Activated CD4-positive, alpha-beta T cell treated with anti-CD3 and anti-CD28 coated beads for 36 hours (primary cell): ENCODE data around the gene CR1L. TPM values are rescaled to one million over a fixed set of nuclear protein-coding genes. Genes with fewer than 3 reads are reported as not detected.

ENCODE experiments used
- ATAC-seq: fragments of 200-7000 bp; cut with Tn5 transposase; one replicate; pipeline ENCODE4 v1.10.0; 2021; ENCODE audit warnings: mild to moderate bottlenecking, moderate library complexity
- CTCF ChIA-PET: fragments of 350-600 bp; sonication (Branson Sonifier 250); formaldehyde crosslinking; loops from one replicate; lab custom pipeline; 2021; ENCODE audit warnings: antibody characterized with exemption; lab: Charles Lee
- POLR2A ChIA-PET: fragments of 350-600 bp; sonication (Branson Sonifier 250); formaldehyde crosslinking; loops from one replicate; lab custom pipeline; 2021; ENCODE audit warnings: antibody characterized with exemption, inconsistent platforms; lab: Charles Lee
- DNase-seq: peaks from one replicate; pipeline ENCODE4 v3.0.0-alpha.2; 2020
- H3K27ac Mint-ChIP-seq: one replicate; pipeline ENCODE4 v1.8.0; 2021; ENCODE audit warnings: mixed read lengths
- H3K27me3 Mint-ChIP-seq: one replicate; pipeline ENCODE4 v1.8.0; 2021; ENCODE audit warnings: mixed read lengths
- H3K36me3 Mint-ChIP-seq: one replicate; pipeline ENCODE4 v1.8.0; 2021; ENCODE audit warnings: low read depth, mixed read lengths
- H3K4me1 Mint-ChIP-seq: one replicate; pipeline ENCODE4 v1.8.0; 2021; ENCODE audit warnings: mixed read lengths
- H3K4me3 Mint-ChIP-seq: one replicate; pipeline ENCODE4 v1.8.0; 2021; ENCODE audit warnings: mild to moderate bottlenecking, moderate library complexity, mixed read lengths
- H3K9me3 Mint-ChIP-seq: one replicate; pipeline ENCODE4 v1.8.0; 2021; ENCODE audit warnings: low read depth, mixed read lengths
- intact Hi-C, 2 experiments: fragments of 100-400 bp; cut with DNase I in 1 of 2; cut with micrococcal nuclease in 1 of 2; formaldehyde crosslinking; loops; one replicate each; pipeline versions ENCODE4 v1.14.2 to v1.15.1; 2022 to 2024; cut with DNase I, micrococcal nuclease
- total RNA-seq, 2 experiments: library from RNA; stranded (reverse); gene quantifications; one replicate each; pipeline ENCODE4 v1.2.3, GENCODE V29; 2021

CR1L gene
- total RNA-seq, 2 experiments from 2014 or later = not detected

DNA sequence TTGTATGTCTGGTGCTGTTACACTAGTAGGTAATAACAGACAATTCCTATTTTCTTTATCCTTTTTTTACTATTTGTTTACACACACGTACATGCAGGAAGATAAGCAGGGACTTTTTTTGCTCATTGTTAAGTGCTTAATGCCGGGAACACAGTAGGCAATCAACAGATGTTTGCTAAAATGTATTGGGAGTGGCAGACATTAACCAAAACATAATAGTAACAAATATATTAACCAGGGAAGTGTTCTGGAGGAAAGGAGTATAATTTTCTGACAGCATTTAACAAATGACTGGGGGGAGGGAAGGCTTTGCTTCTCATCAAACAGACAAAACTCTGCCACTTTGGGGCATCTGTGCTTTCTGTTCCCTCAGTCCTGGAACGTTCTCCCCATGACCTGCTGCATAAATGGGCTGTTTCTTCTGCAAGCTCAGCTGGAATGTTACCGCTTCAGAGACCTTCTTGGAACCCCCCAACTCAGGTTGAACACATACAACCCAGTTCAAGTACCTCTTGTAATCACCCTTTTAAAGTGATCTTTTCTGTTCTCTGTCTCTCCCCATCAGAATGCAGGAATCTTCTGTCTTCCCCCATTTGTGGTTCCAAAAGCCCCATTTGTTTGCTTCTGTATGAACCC lies 2.1 kb downstream of the CR1L start:
- Mint-ChIP-seq H3K9me3 (no peaks in the 10 kb centered on the region), H3K27ac (no peak overlapping the region), H3K36me3 (no peaks in the 10 kb centered on the region), H3K4me3 (no peak overlapping the region), H3K4me1 (peaks cover 14% of the 10 kb centered on the region), H3K27me3 (peaks cover 13% of the 10 kb centered on the region)
- intact Hi-C loops = loop anchor here in 1 of 2 experiments (5.0 kb wide), 1 partner anchor 440 kb away; no protein-coding TSS in a partner anchor
- ChIA-PET POLR2A (no interaction called here), CTCF (no interaction called here)
- no peak for DNase-seq
- ATAC-seq = no peak

DNA sequence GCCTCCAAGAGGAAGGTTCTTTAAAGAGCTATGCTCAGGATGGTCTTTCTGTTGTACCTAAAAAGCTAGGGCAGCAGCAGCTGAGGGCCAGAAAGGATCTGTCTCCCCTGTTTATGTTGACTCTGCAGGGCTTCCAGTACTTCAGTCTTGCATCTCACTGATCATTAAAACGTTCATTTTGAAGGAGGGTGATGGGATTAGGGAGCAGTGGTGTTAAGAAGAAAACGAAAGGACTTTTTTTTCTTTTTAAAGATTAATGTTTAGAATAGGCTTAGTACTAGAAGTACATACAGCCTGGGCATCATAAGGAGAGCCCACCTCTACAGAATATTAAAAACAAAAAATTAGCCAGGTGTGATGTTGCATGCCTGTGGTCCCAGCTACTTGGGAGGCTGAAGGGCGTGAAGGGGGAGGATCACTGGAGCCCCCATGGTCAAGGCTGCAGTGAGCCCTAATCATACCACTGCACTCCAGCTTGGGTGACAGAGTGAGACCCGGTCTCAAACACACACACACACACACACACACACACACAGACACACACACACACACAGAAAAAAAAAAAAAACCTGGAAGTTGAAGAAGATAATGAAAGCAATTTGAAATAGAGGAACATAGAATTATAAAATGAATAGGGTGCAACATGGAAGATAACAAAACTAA lies 2.9 kb downstream of the CR1L start:
- ChIA-PET POLR2A (no interaction called here), CTCF (no interaction called here)
- no peak overlapping the region for H3K27ac Mint-ChIP-seq
- intact Hi-C loops = loop anchor here in 1 of 2 experiments (5.0 kb wide), 1 partner anchor 439 kb away; no protein-coding TSS in a partner anchor
- no peaks in the 10 kb centered on the region for H3K36me3 Mint-ChIP-seq
- no peak for ATAC-seq
- peaks cover 10% of the 10 kb centered on the region for H3K27me3 Mint-ChIP-seq
- no peak for DNase-seq
- no peak overlapping the region for H3K4me3 Mint-ChIP-seq
- H3K4me1 Mint-ChIP-seq = peaks cover 14% of the 10 kb centered on the region
- H3K9me3 Mint-ChIP-seq = no peaks in the 10 kb centered on the region

DNA sequence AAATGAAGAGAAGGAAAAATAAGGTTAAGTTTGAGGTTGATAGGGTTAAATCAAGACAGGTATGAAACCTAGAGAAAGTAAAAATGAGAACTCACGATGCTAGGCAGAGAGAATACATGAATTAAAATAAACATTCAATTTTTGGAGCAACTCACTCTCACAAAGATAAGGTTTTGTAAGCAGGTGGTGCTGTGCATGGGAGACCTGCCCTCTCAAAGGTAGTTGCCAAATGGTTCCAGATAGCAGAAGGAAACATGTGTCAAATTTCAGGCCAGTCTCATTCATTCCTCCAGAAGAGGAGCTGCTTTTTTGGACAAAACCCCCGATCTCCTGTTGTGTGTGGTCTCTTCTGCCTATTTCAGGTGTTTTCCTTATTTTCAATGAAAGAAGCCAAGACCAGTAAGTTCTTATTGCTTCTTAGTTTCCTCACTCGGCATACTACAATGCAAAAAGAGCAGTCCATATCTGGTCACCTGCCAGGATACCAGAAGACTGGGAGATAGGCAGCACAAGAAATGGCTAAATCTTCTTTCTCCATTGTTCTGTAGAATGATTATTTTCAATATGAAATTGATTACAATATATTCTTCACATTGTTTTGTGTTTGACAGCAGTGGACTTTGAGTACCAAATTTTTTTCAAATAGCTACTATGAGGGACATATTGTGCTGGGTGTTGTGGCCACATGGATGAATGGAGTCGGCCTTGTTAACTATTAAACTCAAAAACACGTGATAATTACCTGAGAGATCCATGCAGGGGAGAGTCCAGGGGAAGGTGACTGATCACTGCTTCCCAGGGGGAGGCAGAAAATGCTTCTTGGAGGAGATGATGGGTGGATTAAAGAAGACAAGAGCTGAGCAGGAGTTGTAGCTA lies 3.6 kb downstream of the CR1L start:
- no peaks in the 10 kb centered on the region for H3K9me3 Mint-ChIP-seq
- H3K4me1 Mint-ChIP-seq = peaks cover 14% of the 10 kb centered on the region
- peaks cover 10% of the 10 kb centered on the region for H3K27me3 Mint-ChIP-seq
- no peaks in the 10 kb centered on the region for H3K36me3 Mint-ChIP-seq
- ChIA-PET CTCF (interaction anchor here (1.6 kb wide), 1 partner anchor 24 kb away, joined by 7 read pairs; no protein-coding TSS in a partner anchor), POLR2A (interaction anchor here (0.5 kb wide), 1 partner anchor 27 kb away, joined by 11 read pairs; no protein-coding TSS in a partner anchor)
- DNase-seq = no peak
- H3K4me3 Mint-ChIP-seq = no peak overlapping the region
- no peak overlapping the region for H3K27ac Mint-ChIP-seq
- ATAC-seq = no peak
- intact Hi-C loops = loop anchor here in 1 of 2 experiments (5.0 kb wide), 1 partner anchor 439 kb away; no protein-coding TSS in a partner anchor

DNA sequence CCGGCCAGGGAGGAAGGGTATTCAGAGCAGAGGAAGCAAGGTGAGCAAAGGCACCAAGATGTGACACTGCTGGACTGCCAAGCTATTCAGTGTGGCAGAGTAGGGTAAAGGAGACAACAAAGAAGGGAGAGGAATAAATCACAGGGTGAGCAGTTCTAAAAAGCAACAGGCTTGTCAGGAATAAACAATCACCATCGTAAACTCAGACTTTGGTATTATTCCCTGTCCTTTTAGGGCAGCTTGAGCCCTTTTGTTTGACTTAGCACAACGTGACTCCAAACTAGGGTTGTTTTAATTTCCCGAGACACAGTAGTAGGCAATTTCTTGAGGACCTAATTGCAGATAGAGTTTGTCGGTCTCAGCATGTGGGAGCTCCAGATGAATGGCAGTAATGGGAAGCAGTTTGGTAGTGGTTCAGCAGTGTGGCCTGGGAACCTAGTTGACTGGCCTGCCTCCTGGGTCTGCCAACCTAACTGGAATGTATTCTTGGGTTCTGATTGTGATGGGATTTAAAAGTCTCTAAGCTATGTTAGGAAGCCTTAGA lies 4.3 kb downstream of the CR1L start:
- ChIA-PET CTCF (interaction anchor here (0.8 to 1.6 kb wide), 2 partner anchors 15 to 23 kb away, joined by 3 to 7 read pairs; no protein-coding TSS in a partner anchor), POLR2A (no interaction called here)
- ATAC-seq (no peak), DNase-seq (no peak)
- Mint-ChIP-seq H3K36me3 (no peaks in the 10 kb centered on the region), H3K4me1 (peaks cover 11% of the 10 kb centered on the region), H3K27me3 (peaks cover 8% of the 10 kb centered on the region), H3K9me3 (no peaks in the 10 kb centered on the region), H3K27ac (no peak overlapping the region), H3K4me3 (no peak overlapping the region)
- intact Hi-C loops = loop anchor here in 1 of 2 experiments (5.0 kb wide), 1 partner anchor 438 kb away; no protein-coding TSS in a partner anchor

DNA sequence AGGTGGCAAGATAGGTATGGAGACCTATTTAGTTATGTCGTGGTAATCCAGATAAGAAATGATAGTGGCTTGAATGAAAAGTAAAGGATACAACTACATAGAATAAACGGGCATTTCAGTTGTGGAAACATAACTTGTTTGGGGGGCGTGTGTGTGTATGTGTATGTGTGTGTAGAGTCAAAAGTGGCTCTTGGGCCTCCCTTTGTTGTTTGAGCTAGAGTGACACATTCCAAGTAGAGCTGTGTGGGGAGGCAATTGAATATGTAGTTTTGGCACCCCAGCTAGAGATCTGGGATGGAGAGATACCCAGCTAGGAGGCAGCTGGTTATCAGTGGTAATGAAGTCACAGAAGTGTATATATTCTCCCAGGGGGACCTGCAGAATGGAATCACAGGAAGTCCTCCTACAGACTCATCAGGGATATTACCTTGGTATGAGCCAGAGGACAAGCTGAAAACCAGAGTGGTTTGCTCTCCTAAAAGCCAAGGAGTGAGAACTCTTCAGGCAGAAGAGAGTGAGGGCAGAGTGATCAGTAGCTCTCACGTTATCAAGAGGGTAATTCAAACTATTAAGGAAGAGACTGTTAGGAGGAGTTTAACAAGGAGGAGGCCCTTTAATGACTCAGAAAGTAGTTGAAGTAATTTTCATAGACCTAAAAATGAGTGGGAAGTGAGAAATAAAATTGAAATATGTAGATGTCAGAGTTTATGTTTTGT lies 5.1 kb downstream of the CR1L start:
- POLR2A ChIA-PET = no interaction called here
- no peak overlapping the region for H3K27ac Mint-ChIP-seq
- ATAC-seq = no peak
- CTCF ChIA-PET = interaction anchor here (0.8 to 1.6 kb wide), 3 partner anchors 10 to 22 kb away, joined by 3 to 7 read pairs (median 4); no protein-coding TSS in a partner anchor
- intact Hi-C loops = loop anchor here in 1 of 2 experiments (5.0 kb wide), 1 partner anchor 437 kb away; no protein-coding TSS in a partner anchor
- H3K36me3 Mint-ChIP-seq = no peaks in the 10 kb centered on the region
- no peaks in the 10 kb centered on the region for H3K9me3 Mint-ChIP-seq
- DNase-seq = no peak
- no peak overlapping the region for H3K4me3 Mint-ChIP-seq
- peaks cover 7% of the 10 kb centered on the region for H3K4me1 Mint-ChIP-seq
- peaks cover 5% of the 10 kb centered on the region for H3K27me3 Mint-ChIP-seq

DNA sequence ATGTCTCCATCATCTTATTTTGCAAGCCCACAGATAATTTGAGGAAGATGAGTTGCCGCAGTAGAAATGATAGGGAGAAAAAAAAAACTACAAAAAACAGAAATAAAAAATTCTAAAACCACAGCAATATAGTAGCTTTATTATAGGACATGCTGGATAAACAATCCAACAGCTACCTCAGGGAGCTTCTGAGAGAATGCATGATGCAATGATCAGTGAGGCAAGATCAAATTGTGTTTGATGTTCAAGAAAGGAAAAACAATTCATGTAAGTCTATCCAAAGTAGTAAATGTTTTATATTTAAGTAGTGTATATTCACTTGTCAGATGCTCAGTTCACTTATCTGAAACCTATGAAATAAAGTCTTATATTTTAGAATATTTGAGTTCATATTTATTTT lies 6.7 kb downstream of the CR1L start:
- ChIA-PET POLR2A (interaction anchor here (0.6 kb wide), 1 partner anchor 154 kb away, joined by 3 read pairs; no protein-coding TSS in a partner anchor), CTCF (interaction anchor here (0.6 to 1.2 kb wide), 3 partner anchors 8 to 47 kb away, joined by 3 to 5 read pairs (median 3); no protein-coding TSS in a partner anchor)
- Mint-ChIP-seq H3K4me1 (peaks cover 7% of the 10 kb centered on the region), H3K27ac (no peak overlapping the region), H3K9me3 (no peaks in the 10 kb centered on the region), H3K36me3 (no peaks in the 10 kb centered on the region), H3K4me3 (no peak overlapping the region), H3K27me3 (peaks cover 5% of the 10 kb centered on the region)
- no peak for DNase-seq
- ATAC-seq = no peak
- intact Hi-C loops = no loop called here

DNA sequence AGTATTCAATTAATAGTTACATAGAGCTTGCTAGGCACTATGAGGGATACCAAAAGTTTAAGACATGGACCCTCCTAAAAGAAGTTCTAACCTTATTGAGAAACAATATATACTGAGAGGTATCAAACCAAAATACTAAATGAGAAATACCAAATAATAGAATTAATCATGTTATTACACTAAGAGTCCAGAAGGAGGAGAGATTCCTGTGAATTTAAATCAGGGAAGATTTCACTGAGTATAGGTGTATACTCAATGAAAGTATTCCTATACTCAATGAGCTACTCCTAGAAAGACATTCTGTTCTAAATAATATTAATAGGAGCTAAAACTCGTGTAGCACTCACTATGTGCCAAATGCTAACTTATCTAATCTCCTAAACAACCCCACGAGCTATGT lies 9.4 kb downstream of the CR1L start:
- ChIA-PET CTCF (no interaction called here), POLR2A (no interaction called here)
- Mint-ChIP-seq H3K4me1 (peaks cover 7% of the 10 kb centered on the region), H3K4me3 (no peak overlapping the region), H3K36me3 (no peaks in the 10 kb centered on the region), H3K9me3 (no peaks in the 10 kb centered on the region), H3K27me3 (peaks cover 6% of the 10 kb centered on the region), H3K27ac (no peak overlapping the region)
- intact Hi-C loops = no loop called here
- DNase-seq (no peak), ATAC-seq (no peak)

DNA sequence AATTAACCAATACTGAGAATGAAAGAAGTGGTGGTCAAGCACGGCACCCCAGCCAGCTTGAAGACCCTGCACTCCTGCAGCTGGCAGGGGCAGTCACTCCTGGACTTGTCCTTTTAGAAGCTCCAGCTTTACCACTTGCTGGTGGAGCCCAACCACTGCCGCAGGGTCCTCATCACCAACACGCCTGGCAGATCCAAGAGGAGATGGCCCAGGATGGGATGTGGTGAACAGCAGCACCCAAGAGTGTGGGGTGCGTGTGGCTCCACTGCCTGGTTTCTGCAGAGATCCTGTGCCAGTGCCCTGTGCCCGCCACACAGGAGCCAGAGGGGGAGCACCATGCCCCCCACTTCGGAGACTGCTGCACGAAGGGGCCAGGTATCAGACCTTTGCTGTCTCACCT lies 13.5 kb downstream of the CR1L start:
- ChIA-PET POLR2A (no interaction called here), CTCF (no interaction called here)
- no peaks in the 10 kb centered on the region for H3K9me3 Mint-ChIP-seq
- no peaks in the 10 kb centered on the region for H3K4me1 Mint-ChIP-seq
- ATAC-seq (no peak), DNase-seq (no peak)
- H3K36me3 Mint-ChIP-seq = no peaks in the 10 kb centered on the region
- intact Hi-C loops = no loop called here
- H3K4me3 Mint-ChIP-seq = no peak overlapping the region
- no peak overlapping the region for H3K27ac Mint-ChIP-seq
- peaks cover 7% of the 10 kb centered on the region for H3K27me3 Mint-ChIP-seq

DNA sequence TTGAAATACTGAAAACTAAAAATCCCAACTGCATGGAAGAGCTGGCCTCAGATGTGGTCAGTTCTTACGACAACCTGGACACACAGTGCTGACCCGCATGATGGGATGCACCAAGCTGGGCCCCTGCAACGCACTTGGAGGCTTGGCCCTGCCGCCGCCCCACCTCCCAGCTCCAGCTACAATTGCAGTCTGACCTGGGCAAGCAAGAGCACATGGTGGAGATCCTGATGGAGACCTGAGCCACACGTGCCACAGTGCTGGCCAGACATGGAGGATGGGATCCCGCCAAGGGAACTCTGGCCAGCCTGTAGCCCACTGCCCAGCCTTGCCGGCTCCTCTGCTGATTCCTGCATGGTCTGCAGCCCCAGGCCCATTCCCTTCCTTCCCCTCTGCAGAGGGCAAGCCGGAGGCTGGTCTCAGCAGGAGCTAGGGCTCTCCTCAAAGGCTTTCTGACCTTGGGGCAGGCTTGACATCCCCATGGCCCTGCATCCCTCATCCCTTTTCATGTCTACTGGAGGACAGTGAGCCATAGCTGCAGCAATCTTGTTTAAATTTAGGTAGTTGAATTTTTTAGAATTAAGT lies 14.1 kb downstream of the CR1L start:
- no peaks in the 10 kb centered on the region for H3K4me1 Mint-ChIP-seq
- H3K27me3 Mint-ChIP-seq = peaks cover 11% of the 10 kb centered on the region
- no peaks in the 10 kb centered on the region for H3K9me3 Mint-ChIP-seq
- H3K36me3 Mint-ChIP-seq = peaks cover 1% of the 10 kb centered on the region
- ATAC-seq (no peak), DNase-seq (no peak)
- POLR2A ChIA-PET = no interaction called here
- no peak overlapping the region for H3K4me3 Mint-ChIP-seq
- H3K27ac Mint-ChIP-seq = no peak overlapping the region
- CTCF ChIA-PET = interaction anchor here (0.8 kb wide), 1 partner anchor 73 kb away, joined by 3 read pairs; no protein-coding TSS in a partner anchor
- intact Hi-C loops = no loop called here

DNA sequence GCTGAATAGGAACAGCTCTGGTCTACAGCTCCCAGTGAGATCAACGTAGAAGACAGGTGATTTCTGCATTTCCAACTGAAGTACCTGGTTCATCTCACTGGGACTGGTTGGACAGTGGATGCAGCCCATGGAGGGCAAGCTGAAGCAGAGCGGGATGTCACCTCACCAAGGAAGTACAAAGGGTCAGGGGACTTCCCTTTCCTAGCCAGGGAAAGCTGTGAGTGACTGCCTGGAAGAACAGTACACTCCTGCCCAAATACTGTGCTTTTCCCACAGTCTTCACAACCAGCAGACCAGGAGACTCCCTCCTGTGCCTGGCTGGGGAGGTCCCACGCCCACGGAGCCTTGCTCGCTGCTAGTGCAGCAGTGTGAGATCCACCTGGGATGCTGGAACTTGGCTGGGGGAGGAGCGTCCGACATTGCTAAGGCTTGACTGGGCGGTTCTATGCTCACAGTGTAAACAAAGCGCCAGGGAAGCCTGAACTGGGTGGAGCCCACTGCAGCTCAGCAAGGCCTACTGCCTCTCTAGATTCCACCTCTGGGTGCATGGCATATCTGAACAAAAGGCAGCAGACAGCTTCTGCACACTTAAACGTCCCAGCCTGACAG lies 14.7 kb downstream of the CR1L start:
- Mint-ChIP-seq H3K4me1 (no peaks in the 10 kb centered on the region), H3K27me3 (peaks cover 15% of the 10 kb centered on the region), H3K36me3 (peaks cover 1% of the 10 kb centered on the region), H3K27ac (no peak overlapping the region), H3K9me3 (no peaks in the 10 kb centered on the region), H3K4me3 (no peak overlapping the region)
- POLR2A ChIA-PET = no interaction called here
- intact Hi-C loops = no loop called here
- DNase-seq (no peak), ATAC-seq (no peak)
- CTCF ChIA-PET = interaction anchor here (0.6 to 1.1 kb wide), 3 partner anchors 8 to 74 kb away, joined by 3 read pairs; no protein-coding TSS in a partner anchor
